SK-N-MC (cell line): Measurements from ENCODE around the gene CDH15.

Source experiments
- DNase-seq: peaks from one replicate; pipeline ENCODE4 v3.0.0-alpha.2; 2011; ENCODE audit warnings: low read depth, low spot score
- H3K27ac ChIP-seq: fragments of 200-600 bp; sonication (generic); 2 replicates; pipeline ENCODE4 v1.5.1; 2016; ENCODE audit warnings: mixed run types
- H3K36me3 ChIP-seq: fragments of 200-600 bp; sonication (generic); 2 replicates; pipeline ENCODE4 v1.6.1; 2017; ENCODE audit warnings: antibody characterized with exemption, low read length, mixed read lengths; ENCODE audit not compliant: insufficient read depth
- H3K4me3 ChIP-seq: fragments of 200-600 bp; sonication (generic); 2 replicates; pipeline ENCODE4 v1.5.1; 2016
- H3K9ac ChIP-seq: fragments of 200-600 bp; sonication (generic); 2 replicates; pipeline ENCODE4 v1.8.0; 2017; ENCODE audit warnings: mixed run types, mixed read lengths; ENCODE audit not compliant: insufficient read length
- H3K9me3 ChIP-seq: fragments of 200-600 bp; sonication (generic); 2 replicates; pipeline ENCODE4 v1.6.1; 2017; ENCODE audit warnings: low read depth, mild to moderate bottlenecking, antibody characterized with exemption, low read length, moderate library complexity, mixed read lengths
- EZH2 ChIP-seq: fragments of 200-600 bp; sonication (generic); IDR thresholded peaks from one replicate; pipeline ENCODE4 v1.6.1; 2017; ENCODE audit warnings: antibody characterized with exemption
- FOXP2 ChIP-seq: optimal IDR thresholded peaks from 2 replicates; pipeline ENCODE3; 2011; ENCODE audit warnings: mild to moderate bottlenecking, moderate library complexity; ENCODE audit not compliant: insufficient read depth; ENCODE audit errors: extremely low read length, control extremely low read depth
- POLR2AphosphoS5 ChIP-seq: IDR thresholded peaks from 2 replicates; pipeline ENCODE4 v1.6.1; 2012; ENCODE audit warnings: mild to moderate bottlenecking, low read depth, low read length, borderline replicate concordance

Gene CDH15

DNA sequence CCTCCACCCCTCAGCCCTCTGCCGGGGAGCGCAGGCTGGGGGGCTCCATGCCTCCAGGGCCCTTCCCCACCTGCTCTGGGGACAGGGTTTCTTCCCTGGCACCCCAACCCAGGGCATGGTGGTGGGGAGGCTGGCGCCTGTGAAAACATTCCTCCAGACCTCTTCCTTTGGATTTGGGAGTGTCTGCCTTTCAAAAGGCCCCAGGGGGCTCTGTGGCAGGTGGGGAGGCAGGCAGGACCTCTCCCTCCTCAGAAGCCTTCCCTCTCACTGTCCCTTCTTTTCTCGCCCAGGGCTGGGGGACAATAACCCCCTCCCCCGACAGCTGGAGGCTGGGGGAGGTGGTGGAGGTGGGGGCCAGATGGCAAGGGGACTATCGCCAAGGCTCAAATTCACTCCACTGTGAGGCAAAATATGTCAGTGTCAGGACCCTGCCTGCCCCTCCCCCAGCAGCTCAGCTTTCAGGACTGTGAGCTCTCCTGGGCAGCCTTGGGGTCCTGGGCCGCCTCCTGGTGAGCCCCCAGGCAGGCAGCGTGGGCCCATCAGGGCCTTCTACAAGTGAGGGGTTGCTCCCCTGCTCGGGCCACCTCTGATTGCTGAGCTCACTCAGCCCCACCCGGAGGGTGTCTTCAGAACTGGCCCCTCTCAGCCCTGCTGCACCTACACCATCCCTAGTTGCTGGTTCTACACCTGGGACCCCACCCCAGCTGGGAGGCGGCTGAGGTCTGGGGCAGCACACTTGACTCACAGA is 1.8 kb downstream of the CDH15 start:
- no peak for DNase-seq
- TF ChIP-seq POLR2AphosphoS5 (no peak), FOXP2 (no peak), EZH2 (no peak)
- H3K9me3 ChIP-seq: no peaks in the 10 kb centered on the region
- H3K36me3 ChIP-seq: no peaks in the 10 kb centered on the region
- H3K4me3 ChIP-seq: no peak overlapping the region
- H3K27ac ChIP-seq: no peak overlapping the region
- no peak overlapping the region for H3K9ac ChIP-seq

DNA sequence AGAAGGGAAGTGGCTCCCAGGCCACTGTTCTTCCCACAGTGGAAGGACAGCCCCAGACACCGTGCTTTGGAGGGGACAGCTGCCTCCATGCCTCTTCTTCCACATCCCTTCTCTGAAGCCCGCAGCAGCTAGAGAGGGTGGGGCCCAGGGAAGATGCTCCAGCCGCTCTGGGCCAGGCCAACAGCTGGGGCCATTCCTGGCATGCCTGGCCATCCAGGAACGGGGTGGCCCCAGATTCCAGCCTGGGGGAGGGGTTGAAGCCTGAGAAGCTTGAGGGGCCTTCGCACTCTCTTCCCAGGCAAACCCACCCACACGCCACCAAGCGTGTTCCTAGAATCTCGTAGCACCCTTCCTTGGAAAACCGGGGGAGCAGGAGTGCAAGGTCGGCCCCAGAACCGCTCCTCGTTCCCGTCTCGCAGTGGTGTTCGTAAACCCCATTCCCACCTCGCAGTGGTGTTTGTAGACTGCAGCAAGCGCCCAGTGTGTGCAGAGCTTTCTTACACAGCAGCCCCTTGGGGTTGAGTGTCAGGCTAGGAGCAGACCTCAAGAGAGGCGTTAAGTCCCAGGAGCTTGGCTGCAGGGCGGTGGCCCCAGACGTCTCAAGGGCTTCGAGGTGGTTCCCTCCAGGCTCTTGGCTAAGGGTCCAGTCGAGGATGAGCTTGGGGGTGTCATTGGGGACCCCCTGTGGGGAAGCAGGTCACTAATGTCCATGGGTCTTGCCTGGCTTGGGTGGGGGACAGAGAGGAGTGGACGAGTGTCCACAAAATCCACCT is 2.7 kb downstream of the CDH15 start:
- Histone ChIP-seq H3K9me3 (no peaks in the 10 kb centered on the region), H3K36me3 (no peaks in the 10 kb centered on the region), H3K27ac (no peak overlapping the region), H3K9ac (no peak overlapping the region), H3K4me3 (no peak overlapping the region)
- TF ChIP-seq EZH2 (no peak), POLR2AphosphoS5 (no peak), FOXP2 (no peak)
- DNase-seq: no peak

DNA sequence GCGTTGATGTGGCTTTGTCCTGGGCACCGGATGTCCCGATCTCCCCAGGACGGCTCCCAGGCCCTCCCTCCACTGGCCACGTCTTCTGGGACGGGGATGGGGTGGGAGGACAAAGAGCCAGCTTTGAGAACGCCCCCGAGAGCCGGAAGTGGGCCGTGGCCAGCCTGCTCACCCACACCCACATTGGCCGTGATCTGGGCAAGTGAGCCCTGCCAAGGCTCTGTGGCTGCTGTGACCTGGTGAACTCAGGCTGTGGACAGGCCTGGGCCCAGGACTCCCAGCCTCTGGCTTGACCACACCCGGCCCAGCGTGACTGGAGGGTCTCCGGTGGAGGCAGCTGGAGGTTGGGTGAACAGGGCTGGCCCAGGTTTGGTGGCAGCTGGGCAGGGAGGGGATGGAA is 3.3 kb downstream of the CDH15 start:
- TF ChIP-seq EZH2 (no peak), FOXP2 (no peak), POLR2AphosphoS5 (no peak)
- no peak overlapping the region for H3K9ac ChIP-seq
- no peak for DNase-seq
- H3K4me3 ChIP-seq: no peak overlapping the region
- H3K9me3 ChIP-seq: no peaks in the 10 kb centered on the region
- no peaks in the 10 kb centered on the region for H3K36me3 ChIP-seq
- no peak overlapping the region for H3K27ac ChIP-seq

DNA sequence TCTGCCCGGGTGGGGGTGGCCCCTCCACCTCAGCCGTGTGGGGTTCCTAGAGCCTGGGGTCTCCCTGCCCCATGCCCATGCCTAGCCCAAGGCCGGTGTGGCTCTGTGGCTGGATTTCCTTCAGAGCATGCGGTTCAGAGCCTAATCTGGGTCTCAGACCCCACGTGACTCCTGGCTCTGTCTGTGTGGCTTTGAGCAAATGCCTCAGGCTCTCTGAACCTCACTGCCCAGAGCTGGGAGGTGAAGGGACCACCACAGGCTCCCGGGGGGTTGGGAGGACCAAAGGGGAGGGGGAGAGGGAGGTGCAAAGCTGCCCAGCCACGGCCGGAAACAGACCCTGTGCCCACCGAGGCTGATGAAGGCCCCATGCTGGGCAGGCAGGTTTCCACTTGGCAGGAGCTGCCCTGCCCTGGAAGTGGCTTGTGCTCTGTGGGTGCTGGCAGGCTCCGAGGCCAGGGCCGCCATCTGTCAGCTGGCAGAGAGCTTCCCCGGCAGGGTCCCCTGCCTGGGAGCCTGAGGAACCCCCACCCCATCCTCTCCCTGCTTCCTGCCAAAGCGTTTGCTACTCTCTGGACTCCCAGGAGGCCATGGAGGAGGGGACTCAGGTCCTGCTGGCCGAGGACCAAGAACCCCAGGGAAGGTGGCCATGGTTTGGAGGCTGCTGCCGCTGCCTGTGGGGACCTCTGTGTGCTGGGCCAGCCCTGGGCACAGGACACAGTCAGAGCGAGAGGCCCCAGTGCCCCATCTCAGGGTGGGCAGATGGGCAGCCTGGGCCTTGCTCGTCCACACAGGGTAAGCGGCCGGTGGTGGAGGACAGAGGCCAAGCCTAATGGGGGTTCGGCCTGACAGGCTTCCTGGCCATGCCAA is 4.0 kb downstream of the CDH15 start:
- H3K27ac ChIP-seq: no peak overlapping the region
- H3K4me3 ChIP-seq: no peak overlapping the region
- H3K36me3 ChIP-seq: no peaks in the 10 kb centered on the region
- no peak overlapping the region for H3K9ac ChIP-seq
- DNase-seq: no peak
- TF ChIP-seq POLR2AphosphoS5: no peak
- no peak for TF ChIP-seq FOXP2
- no peak for TF ChIP-seq EZH2
- no peaks in the 10 kb centered on the region for H3K9me3 ChIP-seq

- H3K9ac ChIP-seq: no peak overlapping the region
- H3K27ac ChIP-seq: no peak overlapping the region
- DNase-seq: no peak
- TF ChIP-seq POLR2AphosphoS5 (no peak), EZH2 (no peak), FOXP2 (no peak)
- no peak overlapping the region for H3K4me3 ChIP-seq
- H3K36me3 ChIP-seq: no peaks in the 10 kb centered on the region
- no peaks in the 10 kb centered on the region for H3K9me3 ChIP-seq
Observed at GRCh38 chr16:89176147-89176690, 4.7 kb downstream of the CDH15 start.

GRCh38 chr16:89176717-89177116 is 5.2 kb downstream of the CDH15 start:
- H3K4me3 ChIP-seq: no peak overlapping the region
- DNase-seq: no peak
- no peak overlapping the region for H3K9ac ChIP-seq
- no peak for TF ChIP-seq EZH2
- TF ChIP-seq POLR2AphosphoS5: no peak
- no peak for TF ChIP-seq FOXP2
- H3K27ac ChIP-seq: no peak overlapping the region
- no peaks in the 10 kb centered on the region for H3K36me3 ChIP-seq
- no peaks in the 10 kb centered on the region for H3K9me3 ChIP-seq

DNA sequence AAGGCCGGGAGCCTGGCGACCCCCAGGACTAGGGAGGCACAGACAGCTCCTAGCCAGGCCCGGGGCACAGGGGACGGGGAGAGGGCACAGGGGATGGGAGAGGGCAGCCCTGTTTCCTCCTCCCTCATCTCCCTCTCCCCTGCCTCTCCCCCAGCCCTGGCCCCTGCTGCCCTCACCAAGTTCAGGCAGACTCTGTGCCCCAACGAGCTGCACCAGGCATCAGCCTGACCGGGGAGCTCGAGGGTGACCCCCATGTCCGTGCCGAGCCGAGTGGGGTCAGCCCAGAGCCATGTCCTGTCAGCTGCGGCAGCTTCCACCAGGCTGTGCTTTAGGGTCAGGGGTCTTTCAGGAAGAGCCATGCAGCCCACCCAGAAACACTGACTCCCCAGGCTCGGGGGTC is 6.0 kb downstream of the CDH15 start:
- H3K9me3 ChIP-seq: no peaks in the 10 kb centered on the region
- no peak for DNase-seq
- H3K4me3 ChIP-seq: no peak overlapping the region
- TF ChIP-seq FOXP2 (no peak), POLR2AphosphoS5 (no peak), EZH2 (no peak)
- no peak overlapping the region for H3K27ac ChIP-seq
- H3K9ac ChIP-seq: no peak overlapping the region
- no peaks in the 10 kb centered on the region for H3K36me3 ChIP-seq

DNA sequence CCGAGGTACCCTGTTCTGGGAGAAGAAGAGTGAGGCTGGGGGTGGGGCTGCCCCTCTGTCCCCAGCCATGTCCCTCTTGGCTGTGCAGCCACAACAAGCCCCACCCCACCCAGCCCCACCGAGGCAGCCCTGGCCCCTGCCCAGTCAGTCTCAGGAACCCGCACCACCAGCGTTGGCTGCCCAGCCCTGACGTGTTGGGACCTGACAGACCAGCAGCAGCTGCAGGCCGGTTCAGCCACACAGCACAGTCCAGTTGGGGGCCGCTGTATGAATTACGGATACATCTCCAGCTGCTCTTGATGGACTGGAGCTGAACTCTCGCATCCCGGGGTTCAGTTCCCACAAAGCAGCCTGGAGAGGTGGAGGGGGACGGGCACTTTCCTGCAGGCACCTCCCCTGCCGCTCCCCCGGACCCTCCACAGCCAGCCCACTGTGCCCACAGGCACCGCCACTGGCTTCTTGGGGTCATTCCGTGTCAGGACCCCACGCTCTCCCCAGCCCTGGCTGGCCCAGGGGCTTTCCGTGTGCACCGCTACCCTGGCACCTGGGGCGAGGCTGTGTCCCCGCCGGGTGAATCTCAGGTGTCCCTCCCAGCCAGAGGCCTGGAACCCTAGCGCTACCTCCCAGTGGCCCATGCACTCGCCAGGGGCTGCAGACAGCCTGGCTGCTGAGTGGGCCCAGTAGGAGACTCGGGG is 7.1 kb downstream of the CDH15 start:
- no peak overlapping the region for H3K9ac ChIP-seq
- TF ChIP-seq POLR2AphosphoS5 (no peak), FOXP2 (no peak), EZH2 (no peak)
- no peak overlapping the region for H3K27ac ChIP-seq
- H3K9me3 ChIP-seq: no peaks in the 10 kb centered on the region
- H3K4me3 ChIP-seq: no peak overlapping the region
- no peaks in the 10 kb centered on the region for H3K36me3 ChIP-seq
- DNase-seq: no peak
